Mesendoderm (in vitro differentiated cells): ENCODE data around the gene SCUBE1.

ENCODE experiments used
- DNase-seq: peaks from one replicate; pipeline ENCODE4 v3.0.0; 2013
- H2AK5ac ChIP-seq: 2 replicates; pipeline ENCODE4 v1.6.1; 2013; ENCODE audit warnings: low read length, inconsistent platforms
- H2BK120ac ChIP-seq: 2 replicates; pipeline ENCODE4 v1.6.1; 2013; ENCODE audit warnings: low read depth, mild to moderate bottlenecking, low read length, moderate library complexity, mixed read lengths
- H2BK15ac ChIP-seq: replicated peaks from 2 replicates; pipeline ENCODE4 v1.6.1; 2013; ENCODE audit warnings: low read depth, mild to moderate bottlenecking, moderate library complexity
- H2BK5ac ChIP-seq: 2 replicates; pipeline ENCODE4 v1.6.1; 2013; ENCODE audit warnings: low read length, inconsistent platforms
- H3K18ac ChIP-seq: 2 replicates; pipeline ENCODE4 v1.6.1; 2013; ENCODE audit warnings: mild to moderate bottlenecking, low read length, mixed read lengths
- H3K23ac ChIP-seq: one replicate; pipeline ENCODE4 v1.6.1; 2013; ENCODE audit warnings: low read length
- H3K27ac ChIP-seq: 2 replicates; pipeline ENCODE4 v1.5.1; 2013; ENCODE audit warnings: low read depth, mild to moderate bottlenecking, inconsistent platforms, low read length, moderate library complexity
- H3K27me3 ChIP-seq: 2 replicates; pipeline ENCODE4 v1.6.1; 2013; ENCODE audit warnings: low read length, control low read depth, mild to moderate bottlenecking, inconsistent platforms; ENCODE audit not compliant: insufficient read depth, poor library complexity
- H3K36me3 ChIP-seq: 2 replicates; pipeline ENCODE4 v1.6.1; 2013; ENCODE audit warnings: low read length, inconsistent platforms; ENCODE audit not compliant: control insufficient read depth, insufficient read depth
- H3K4ac ChIP-seq: one replicate; pipeline ENCODE4 v1.6.1; 2013; ENCODE audit warnings: low read depth, mild to moderate bottlenecking, low read length, moderate library complexity
- H3K4me1 ChIP-seq: 2 replicates; pipeline ENCODE4 v1.6.1; 2013; ENCODE audit warnings: low read depth, low read length, inconsistent platforms; ENCODE audit not compliant: control insufficient read depth
- H3K4me2 ChIP-seq: 2 replicates; pipeline ENCODE4 v1.6.1; 2013; ENCODE audit warnings: low read length
- H3K4me3 ChIP-seq: 2 replicates; pipeline ENCODE4 v1.5.1; 2013; ENCODE audit warnings: mild to moderate bottlenecking, low read length
- H3K56ac ChIP-seq: one replicate; pipeline ENCODE4 v1.6.1; 2013; ENCODE audit warnings: low read length
- H3K79me1 ChIP-seq: 2 replicates; pipeline ENCODE4 v1.6.1; 2013; ENCODE audit warnings: low read length, inconsistent platforms
- H3K79me2 ChIP-seq: 2 replicates; pipeline ENCODE4 v1.6.1; 2013; ENCODE audit warnings: mild to moderate bottlenecking, low read length; ENCODE audit not compliant: control insufficient read depth, insufficient read depth
- H3K9ac ChIP-seq: 2 replicates; pipeline ENCODE4 v1.6.1; 2013; ENCODE audit warnings: low read length, inconsistent platforms
- H4K5ac ChIP-seq: one replicate; pipeline ENCODE4 v1.6.1; 2013; ENCODE audit warnings: low read length
- H4K8ac ChIP-seq: one replicate; pipeline ENCODE4 v1.6.1; 2013; ENCODE audit warnings: low read depth, mild to moderate bottlenecking, control low read depth, low read length, moderate library complexity
- WGBS: extraction: QIAGEN DNeasy Blood & Tissue Kit; methylation state at CpG from one replicate; pipeline ENCODE4 v1.1.7; 2013; ENCODE audit warnings: low lambda C conversion rate, missing lambda C conversion rate; ENCODE audit not compliant: insufficient coverage; ENCODE audit errors: extremely low coverage; 5-methylcytosine and 5-hydroxymethylcytosine counted together

Gene SCUBE1

DNA sequence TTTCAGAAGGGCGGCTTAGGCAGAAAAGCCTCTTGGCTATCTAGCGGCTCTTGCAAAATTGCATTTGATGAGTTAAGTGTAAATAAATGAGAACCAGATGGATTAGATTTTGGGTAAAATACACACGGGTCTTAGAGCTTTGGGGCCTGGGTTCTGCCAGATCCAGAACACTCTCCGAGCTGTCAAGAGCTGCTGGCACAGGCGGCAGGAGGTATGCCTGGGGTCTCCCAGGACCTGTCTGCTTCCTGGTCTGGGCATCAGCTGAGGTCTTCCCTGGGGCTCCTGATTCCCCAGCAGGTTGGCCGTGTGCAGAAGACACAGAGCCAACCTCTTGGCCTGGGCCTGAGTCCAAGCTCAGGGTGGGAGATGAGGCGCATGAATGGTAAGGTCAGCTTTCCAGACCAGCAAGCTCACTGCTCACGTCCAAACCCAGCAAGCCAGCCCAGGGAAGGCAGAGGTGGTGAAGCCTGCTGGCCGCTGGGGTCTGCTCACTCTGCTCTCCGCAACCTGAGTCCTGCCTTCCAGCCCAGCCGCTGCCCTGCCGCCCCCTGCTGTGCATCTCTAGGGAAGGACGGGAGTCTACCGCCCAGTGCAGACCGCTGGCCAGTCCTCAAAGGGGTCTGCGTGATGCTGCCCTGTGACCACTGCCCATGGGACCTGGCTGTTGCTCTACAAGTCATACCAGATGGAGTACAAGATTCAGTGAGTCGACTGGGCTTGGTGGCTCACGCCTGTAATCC, 44.9 kb downstream of the SCUBE1 start:
- no peak overlapping the region for H2BK15ac ChIP-seq
- no peak overlapping the region for H3K4me3 ChIP-seq
- no peak overlapping the region for H4K5ac ChIP-seq
- H3K4me2 ChIP-seq, result no peak overlapping the region
- H3K56ac ChIP-seq, result no peak overlapping the region
- H2BK5ac ChIP-seq, result no peak overlapping the region
- H3K9ac ChIP-seq, result no peak overlapping the region
- H3K4me1 ChIP-seq, result no peaks in the 10 kb centered on the region
- no peaks in the 10 kb centered on the region for H3K36me3 ChIP-seq
- no peak overlapping the region for H3K18ac ChIP-seq
- no peaks in the 10 kb centered on the region for H3K79me2 ChIP-seq
- H3K27me3 ChIP-seq, result no peaks in the 10 kb centered on the region
- H2BK120ac ChIP-seq, result no peak overlapping the region
- no peak overlapping the region for H3K4ac ChIP-seq
- no peak overlapping the region for H2AK5ac ChIP-seq
- no peak overlapping the region for H3K23ac ChIP-seq
- H3K79me1 ChIP-seq, result no peaks in the 10 kb centered on the region
- no peak for DNase-seq
- H3K27ac ChIP-seq, result no peak overlapping the region
- no peak overlapping the region for H4K8ac ChIP-seq
- no CpG with 5 or more reads among the region's 18 CpGs for WGBS

DNA sequence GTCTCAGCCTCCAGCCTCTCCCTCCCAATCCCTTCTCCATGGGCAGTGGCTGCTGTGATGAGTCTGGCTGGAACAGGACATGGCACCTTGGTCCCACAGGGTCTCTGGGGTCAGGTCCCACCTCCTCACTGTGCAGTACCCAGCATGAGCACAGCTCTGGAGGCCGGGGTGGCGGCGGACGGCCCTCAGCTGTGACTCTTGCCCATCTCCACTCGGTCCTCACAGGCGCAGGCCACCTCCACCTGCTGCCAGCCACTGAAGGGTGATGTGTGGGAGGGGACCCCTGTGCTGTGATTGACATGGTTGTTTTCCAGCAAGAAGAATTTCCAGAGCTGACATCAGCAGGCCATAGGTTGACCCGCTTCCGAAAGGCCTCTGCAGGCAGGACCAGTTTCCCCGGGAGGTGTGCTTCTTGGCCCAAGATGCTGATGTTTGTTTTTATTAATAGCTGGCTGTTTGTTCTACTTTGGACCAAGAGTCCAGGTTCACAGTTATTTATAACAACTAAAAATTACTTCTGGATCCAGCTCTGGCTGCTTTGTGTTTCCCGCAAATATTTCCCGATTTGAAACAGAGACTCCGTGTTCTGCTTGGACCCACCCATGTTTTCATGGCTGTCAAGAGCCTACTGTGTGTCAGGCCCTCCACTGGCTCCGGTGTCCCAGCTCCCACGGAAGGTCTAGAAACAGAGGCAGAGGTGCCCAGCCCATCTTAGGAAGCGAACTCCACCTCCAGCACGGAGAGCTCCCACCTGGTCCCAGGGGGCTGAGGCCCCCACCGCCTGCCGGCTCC, 45.7 kb downstream of the SCUBE1 start:
- Histone ChIP-seq H4K5ac (no peak overlapping the region), H3K4ac (no peak overlapping the region), H2BK120ac (no peak overlapping the region), H3K23ac (no peak overlapping the region), H3K4me2 (no peak overlapping the region), H3K79me1 (no peaks in the 10 kb centered on the region), H3K9ac (no peak overlapping the region), H3K27ac (no peak overlapping the region), H3K79me2 (no peaks in the 10 kb centered on the region), H3K27me3 (no peaks in the 10 kb centered on the region), H2BK15ac (no peak overlapping the region), H3K36me3 (no peaks in the 10 kb centered on the region), H3K4me3 (no peak overlapping the region), H3K4me1 (no peaks in the 10 kb centered on the region), H3K56ac (no peak overlapping the region), H2AK5ac (no peak overlapping the region), H2BK5ac (no peak overlapping the region), H3K18ac (no peak overlapping the region), H4K8ac (no peak overlapping the region)
- DNase-seq, result no peak
- no CpG with 5 or more reads among the region's 18 CpGs for WGBS

DNA sequence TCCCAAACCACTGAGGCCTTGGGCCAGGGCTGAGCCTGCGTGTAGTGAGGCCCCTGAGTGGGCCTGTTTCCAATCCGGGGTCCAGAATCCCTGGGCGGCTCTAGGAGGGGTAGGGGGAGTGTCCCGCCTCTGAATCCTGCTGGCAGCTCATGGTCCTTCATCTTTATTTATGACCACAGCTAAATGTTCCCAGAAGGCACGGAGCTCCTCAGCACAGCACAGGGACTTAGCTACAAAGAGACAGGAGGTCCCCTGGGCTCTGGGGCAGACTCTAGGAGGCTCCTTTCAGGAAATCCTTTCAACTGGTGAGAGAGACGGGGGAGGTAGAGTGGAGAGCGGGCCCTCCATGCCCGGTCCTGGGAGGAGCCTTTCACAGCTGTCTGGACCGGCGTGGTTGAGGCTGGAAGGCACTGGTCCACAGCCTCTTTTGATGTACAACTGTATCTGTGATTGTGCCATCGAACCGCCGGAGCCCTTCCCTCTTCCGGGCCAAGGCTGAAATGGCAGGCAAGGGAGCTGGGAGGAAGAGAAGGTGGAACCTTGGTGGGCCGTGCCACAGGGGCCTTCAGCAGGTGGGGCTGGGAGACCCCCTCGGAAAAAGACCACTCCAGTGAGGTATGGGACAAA, 46.8 kb downstream of the SCUBE1 start:
- Histone ChIP-seq H3K9ac (no peak overlapping the region), H2BK15ac (no peak overlapping the region), H4K5ac (no peak overlapping the region), H3K4me2 (no peak overlapping the region), H3K79me1 (no peaks in the 10 kb centered on the region), H3K56ac (no peak overlapping the region), H3K36me3 (no peaks in the 10 kb centered on the region), H3K79me2 (no peaks in the 10 kb centered on the region), H3K23ac (no peak overlapping the region), H3K4ac (no peak overlapping the region), H3K4me3 (no peak overlapping the region), H3K27me3 (no peaks in the 10 kb centered on the region), H2BK120ac (no peak overlapping the region), H4K8ac (no peak overlapping the region), H2AK5ac (no peak overlapping the region), H3K4me1 (no peaks in the 10 kb centered on the region), H2BK5ac (no peak overlapping the region), H3K18ac (no peak overlapping the region), H3K27ac (no peak overlapping the region)
- DNase-seq, result no peak
- WGBS, result no CpG with 5 or more reads among the region's 16 CpGs

DNA sequence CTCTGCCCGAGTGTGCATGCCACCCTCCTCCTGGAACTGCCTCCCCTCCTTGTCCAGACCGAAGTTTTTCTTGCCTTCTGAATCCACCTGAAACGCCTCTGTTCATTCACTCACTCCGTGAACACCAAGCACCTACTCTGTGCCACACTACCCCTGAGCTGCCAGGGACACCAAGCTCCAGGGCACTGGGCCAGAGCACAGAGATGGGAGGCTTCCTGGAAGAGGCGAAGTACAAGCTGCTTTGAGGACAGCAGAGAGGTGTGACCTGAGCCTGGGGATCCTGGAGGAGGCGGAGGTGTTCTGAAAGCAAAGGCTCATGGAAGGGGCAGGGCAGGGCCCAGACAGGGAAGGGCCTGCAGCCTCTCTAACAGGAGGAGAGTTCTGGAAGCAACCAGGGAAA, 47.5 kb downstream of the SCUBE1 start:
- Histone ChIP-seq H3K36me3 (no peaks in the 10 kb centered on the region), H3K4me2 (no peak overlapping the region), H4K8ac (no peak overlapping the region), H3K4me3 (no peak overlapping the region), H3K9ac (no peak overlapping the region), H3K79me1 (no peaks in the 10 kb centered on the region), H3K79me2 (no peaks in the 10 kb centered on the region), H3K18ac (no peak overlapping the region), H2BK120ac (no peak overlapping the region), H2BK15ac (no peak overlapping the region), H3K56ac (no peak overlapping the region), H3K27me3 (no peaks in the 10 kb centered on the region), H2BK5ac (no peak overlapping the region), H3K4ac (no peak overlapping the region), H3K27ac (no peak overlapping the region), H2AK5ac (no peak overlapping the region), H3K23ac (no peak overlapping the region), H4K5ac (no peak overlapping the region), H3K4me1 (no peaks in the 10 kb centered on the region)
- DNase-seq, result no peak
- WGBS, result no CpG with 5 or more reads among the region's 6 CpGs

DNA sequence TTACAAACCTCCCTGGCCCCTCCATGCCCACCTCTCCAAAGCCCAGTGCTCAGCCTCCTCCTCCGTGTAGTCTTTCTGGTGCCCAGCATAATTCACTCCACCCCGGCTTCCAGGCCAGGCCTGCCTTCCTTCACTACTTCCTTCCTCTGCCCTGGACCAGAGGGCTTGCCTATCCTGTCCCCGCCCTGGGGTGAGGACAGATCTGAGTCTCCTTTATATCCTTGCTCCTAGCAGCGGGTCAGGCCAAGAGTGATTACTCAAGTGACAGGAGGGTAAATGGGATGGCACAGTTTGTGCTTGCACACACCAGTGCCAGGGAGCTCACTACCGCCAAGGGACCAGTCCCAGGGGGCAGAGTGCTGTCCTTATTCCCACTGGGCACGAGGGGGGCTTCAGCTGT, 48.0 kb downstream of the SCUBE1 start:
- Histone ChIP-seq H3K79me1 (no peaks in the 10 kb centered on the region), H3K36me3 (no peaks in the 10 kb centered on the region), H3K4me3 (no peak overlapping the region), H3K4me2 (no peak overlapping the region), H4K8ac (no peak overlapping the region), H3K4ac (no peak overlapping the region), H2BK15ac (no peak overlapping the region), H3K23ac (no peak overlapping the region), H3K79me2 (no peaks in the 10 kb centered on the region), H3K18ac (no peak overlapping the region), H3K4me1 (no peaks in the 10 kb centered on the region), H3K9ac (no peak overlapping the region), H3K27ac (no peak overlapping the region), H2BK120ac (no peak overlapping the region), H4K5ac (no peak overlapping the region), H2AK5ac (no peak overlapping the region), H3K27me3 (no peaks in the 10 kb centered on the region), H2BK5ac (no peak overlapping the region), H3K56ac (no peak overlapping the region)
- no peak for DNase-seq
- WGBS, result no CpG with 5 or more reads among the region's 6 CpGs
